Stimulated activated CD4-positive, alpha-beta T cell treated with anti-CD3 and anti-CD28 coated beads, TNF-alpha, amount 100 ng/mL, for 1 hour (primary cell): ENCODE results near the gene EGFL6.
"Not testable (repeated sequence)": the region's sequence is repeated elsewhere in the genome, so short reads cannot be mapped to it uniquely, and the experiment has no call there.

Source experiments
- DNase-seq, 3 donors: peaks; one replicate each; pipeline ENCODE4 v3.0.0-alpha.2; 2020; ENCODE audit warnings: low read depth in 3 of 3, low spot score in 1 of 3

The EGFL6 gene

GRCh38 chrX:13652287-13652793 is 82.9 kb downstream of the EGFL6 start:
- no peak for DNase-seq

DNA sequence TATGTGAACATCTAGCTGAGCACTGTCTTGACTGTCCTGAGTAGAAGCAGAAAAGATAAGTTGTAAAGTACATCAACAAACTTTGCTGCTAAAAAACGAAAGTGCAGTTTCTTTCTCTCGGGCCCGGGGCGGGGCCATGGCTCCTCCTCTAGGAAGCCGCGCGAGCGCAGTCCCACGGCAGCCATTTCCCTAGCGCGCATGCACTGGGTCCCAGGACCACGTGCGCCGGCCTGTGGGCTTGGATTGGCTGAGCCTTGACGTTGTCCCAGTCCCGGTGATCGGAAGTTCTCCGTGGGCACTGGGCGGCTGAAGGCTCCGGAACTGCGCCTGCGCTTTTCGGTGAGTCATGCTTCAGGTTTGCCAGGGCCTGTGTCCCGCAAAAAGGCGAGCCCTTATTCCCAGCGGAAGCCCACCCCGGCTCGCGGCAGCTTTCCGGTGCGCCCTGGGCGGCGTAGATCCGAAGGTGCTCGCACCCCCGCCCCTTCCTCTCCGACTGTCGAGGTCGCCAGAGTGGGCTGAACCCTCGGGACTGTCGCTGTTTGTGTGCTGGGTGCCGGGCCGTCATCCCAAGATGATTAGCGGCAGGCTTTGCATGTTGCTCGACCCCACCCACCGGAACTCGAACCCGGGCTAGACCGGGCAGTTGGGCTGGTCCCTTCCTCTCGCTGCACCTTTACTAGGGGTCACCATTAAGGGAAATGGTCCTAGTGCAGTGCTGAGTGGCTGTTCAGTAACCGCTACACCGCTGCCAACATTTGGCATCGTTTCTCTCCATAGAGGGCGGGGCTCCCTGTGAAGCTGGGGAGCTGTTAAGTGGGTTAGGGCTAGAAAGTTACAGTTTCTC is 83.7 kb downstream of the EGFL6 start, which contains the start of gene TCEANC:
TCEANC (plus strand) TSS at position 292 of the 844 bp plus-strand sequence. CDS start 9,368 bp downstream, outside the sequence.
- peak; percentile 75 to 94 (median 75) for DNase-seq

DNA sequence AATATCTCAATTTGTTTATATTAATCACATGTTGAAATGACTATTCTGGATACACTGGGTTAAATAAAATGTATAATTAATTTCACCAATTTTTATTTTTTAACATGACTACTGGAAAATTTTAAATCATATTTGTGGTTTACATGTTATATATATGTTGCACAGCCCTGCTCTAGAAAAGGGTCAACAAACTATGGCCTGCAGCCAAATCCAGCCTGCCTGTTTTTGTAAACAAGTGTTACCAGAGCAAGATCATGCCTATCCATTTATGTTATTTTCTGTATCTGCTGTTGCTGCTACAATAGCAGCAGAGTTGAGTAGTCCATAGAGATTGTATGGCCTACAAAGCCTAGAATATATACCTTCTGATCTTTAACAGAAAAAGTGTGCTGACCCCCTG is 84.7 kb downstream of the EGFL6 start:
- DNase-seq: no peak

- DNase-seq: no peak
Observed at GRCh38 chrX:13655674-13656073, 86.3 kb downstream of the EGFL6 start.

- no peak for DNase-seq
Observed at GRCh38 chrX:13658602-13659001, 89.2 kb downstream of the EGFL6 start.

DNA sequence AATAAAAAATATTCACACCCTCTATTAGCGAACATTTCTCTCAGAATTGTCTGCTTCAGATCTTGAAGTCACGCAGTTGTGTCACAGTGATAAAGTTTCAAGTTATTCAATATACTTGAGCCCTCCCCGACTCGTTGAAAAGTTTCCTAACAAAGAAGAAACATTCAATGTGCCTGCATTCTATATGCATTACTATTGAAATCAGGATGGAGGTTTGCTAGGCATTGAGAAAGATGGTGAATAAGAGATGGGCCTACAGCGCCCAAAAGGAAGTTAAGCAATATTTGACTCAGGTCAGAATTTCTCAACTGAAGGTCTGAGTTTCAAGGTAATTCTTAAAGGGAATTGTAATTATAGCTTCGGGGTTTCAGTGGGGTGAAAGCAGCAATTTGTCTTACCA is 89.7 kb downstream of the EGFL6 start:
- DNase-seq: no peak

DNA sequence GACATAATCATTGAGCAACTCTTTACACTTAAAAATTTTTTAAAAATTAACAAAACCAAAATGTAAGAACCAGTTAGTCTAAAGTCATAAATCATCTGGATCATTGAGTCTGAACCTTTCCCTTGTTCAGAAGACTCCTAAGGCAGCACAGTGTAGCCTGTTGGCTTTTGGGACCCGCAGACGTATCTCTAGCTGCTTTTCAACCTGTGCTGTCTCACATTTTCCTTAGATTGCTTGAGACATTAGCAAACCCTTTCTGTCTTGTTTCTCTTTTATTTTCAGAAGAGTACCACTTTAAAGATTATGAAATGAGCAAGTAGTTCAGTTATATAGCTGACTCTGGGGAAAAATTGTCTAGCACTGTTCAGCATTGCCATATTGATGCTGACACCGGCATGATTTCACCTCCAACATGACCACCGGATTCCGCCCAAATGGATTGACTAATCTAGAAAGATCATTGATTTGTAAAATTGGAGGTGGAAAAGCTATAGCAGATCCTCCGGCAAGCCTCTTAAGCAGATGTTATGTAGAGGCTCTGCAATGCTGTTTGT is 92.4 kb downstream of the EGFL6 start:
- no peak for DNase-seq

GRCh38 chrX:13662355-13662791 is 93.0 kb downstream of the EGFL6 start:
- DNase-seq: no peak

- DNase-seq: no peak
Observed at GRCh38 chrX:13664020-13664419, 94.6 kb downstream of the EGFL6 start.

DNA sequence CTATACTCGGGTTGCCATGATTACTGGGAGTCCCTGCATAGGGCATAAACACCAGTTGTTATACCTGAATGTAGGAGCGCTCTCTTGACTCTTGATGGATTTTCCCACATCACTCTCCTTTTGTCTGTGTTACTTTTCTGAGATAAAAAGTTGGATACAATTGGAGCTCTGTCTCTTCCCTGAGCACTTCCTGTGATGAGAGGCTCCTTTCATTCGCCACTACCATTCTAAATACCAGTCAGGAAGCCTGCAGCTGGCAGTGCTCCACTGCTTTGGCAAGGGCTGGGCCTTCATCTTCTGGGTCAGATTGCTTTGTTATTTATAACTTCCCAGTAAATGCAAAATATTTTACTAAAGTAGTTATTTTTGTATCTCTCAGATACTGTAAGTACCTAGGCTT is 97.4 kb downstream of the EGFL6 start:
- no peak for DNase-seq

DNA sequence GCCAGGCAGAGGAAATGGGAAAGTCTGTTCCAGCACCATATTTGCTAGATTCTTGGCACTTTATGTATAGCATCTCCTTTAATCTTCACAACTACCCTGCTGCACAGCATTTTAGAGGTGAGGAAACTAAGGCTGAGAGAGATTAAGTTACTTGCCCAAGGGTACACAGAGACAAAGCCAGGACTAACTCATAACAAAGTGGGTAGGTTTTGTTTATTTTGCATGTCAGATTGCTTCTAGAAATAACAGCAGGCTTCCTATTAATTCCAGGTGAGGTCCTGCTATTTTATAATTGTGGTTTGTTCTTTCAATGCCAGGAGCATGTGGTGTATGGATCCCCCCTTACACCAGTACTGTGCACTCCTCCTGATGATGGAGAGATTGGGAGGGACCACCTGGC is 98.5 kb downstream of the EGFL6 start:
- DNase-seq: no peak

- DNase-seq: peak in 1 of 3 donors; percentile 28
Observed at GRCh38 chrX:13669246-13669737, 99.9 kb downstream of the EGFL6 start.

GRCh38 chrX:13669755-13670154 is 100.4 kb downstream of the EGFL6 start:
- not testable (repeated sequence) for DNase-seq

DNA sequence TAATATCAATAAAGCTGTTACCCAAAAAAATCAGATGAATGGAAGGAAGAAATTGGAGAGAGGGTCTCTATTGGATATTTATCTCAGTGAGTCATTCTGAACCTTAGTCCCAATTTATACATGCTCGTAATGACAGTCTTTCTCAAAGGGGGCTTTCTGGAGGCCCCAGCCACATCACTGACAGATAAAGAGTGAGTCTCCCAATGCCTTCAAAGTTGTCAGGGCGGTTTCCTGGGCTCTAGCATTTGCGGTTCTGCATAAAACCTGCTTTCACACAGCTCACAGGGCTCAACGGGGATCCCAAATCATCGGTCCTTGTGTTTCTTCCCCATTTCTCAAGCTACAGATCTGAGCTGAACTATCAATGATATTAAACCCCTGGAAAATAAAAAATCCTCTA is 100.8 kb downstream of the EGFL6 start:
- DNase-seq: no peak

DNA sequence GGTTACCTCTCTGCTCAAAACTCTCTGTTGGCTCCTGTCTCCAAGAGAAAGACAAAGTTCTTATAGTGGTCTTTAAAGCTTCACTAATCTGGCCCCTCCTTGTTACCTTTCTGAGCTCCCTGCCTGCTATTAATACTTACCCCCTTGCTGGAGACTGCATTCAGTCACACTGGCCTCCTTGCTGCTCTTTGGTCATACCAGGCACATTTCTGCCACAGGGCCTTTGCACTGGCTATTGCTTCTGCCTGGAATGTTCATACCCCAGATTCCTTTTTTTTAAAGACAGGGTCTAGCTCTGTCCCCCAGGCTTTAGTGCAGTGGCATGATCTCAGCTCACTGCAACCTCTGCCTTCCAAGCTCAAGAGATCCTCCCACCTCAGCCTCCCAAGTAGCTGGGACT is 103.6 kb downstream of the EGFL6 start:
- no peak for DNase-seq

DNA sequence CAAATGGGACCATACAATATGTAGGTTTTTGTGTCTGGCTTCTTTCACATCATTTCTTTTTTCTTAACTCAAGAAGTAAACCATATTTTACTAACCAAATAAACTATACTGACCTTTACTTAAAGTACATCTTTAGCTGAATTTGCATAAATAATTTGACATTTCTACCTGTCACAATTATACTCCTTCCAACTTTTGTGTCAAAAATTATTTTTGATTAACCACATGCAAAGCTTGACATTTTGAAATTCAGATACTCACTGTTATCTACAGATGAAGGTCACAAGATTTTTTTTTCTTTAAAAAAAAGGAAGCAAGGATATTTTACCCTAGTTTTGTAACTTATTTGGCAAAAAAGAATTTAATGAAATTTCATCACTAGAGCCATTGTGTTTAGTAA is 107.5 kb downstream of the EGFL6 start:
- DNase-seq: no peak

GRCh38 chrX:13679700-13680099 is 110.3 kb downstream of the EGFL6 start:
- not testable (repeated sequence) for DNase-seq

DNA sequence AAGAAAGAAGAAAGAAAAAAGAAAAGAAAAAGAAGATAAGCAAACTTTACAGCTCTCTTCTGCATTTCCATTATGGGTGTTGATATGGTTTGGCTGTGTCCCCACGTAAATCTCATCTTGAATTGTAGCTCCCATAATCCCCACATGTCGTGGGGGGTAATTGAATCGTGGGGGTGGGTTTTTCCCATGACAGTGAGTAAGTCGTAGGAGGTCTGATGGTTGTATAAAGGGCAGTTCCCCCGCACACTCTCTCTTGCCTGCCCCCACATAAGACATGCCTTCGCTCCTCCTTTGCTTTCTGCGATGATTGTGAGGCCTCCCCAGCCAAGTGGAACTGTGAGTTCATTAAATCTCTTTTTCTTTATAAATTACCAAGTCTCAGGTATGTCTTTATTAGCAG is 112.2 kb downstream of the EGFL6 start:
- no peak for DNase-seq
